ENCODE results near the gene ZNF280A. TPM values are rescaled to one million over a fixed set of nuclear protein-coding genes. Genes with fewer than 3 reads are reported as not detected.

ZNF280A gene
- total and polyA plus RNA-seq, 2 donors (not counting 3 experiments of a cell fraction or from before 2014, with no cell fraction given) = 0.15 TPM; not detected in 1

- Histone ChIP-seq H2AFZ (ENCODE audit: low read depth, low read length) (no peak overlapping the region), H3K4me3 (replicated peaks in 1 of 3; ENCODE audit: insufficient read depth in 1 of 3, low read depth in 1 of 3, low read length in 3 of 3) (no peak overlapping the region), H3K4me1 (ENCODE audit: control insufficient read depth, extremely low read depth, insufficient read depth, low read length) (no peaks in the 10 kb centered on the region), H3K9ac (replicated peaks; ENCODE audit: extremely low read depth, insufficient read depth, low read length) (no peak overlapping the region), H3K4me2 (ENCODE audit: insufficient read depth, low read length) (no peak overlapping the region), H3K9me1 (replicated peaks; ENCODE audit: control insufficient read depth, extremely low read depth, insufficient read depth, low read length) (no peaks in the 10 kb centered on the region), H3K36me3 (ENCODE audit: control insufficient read depth in 2 of 2, extremely low read depth in 1 of 2, insufficient read depth in 2 of 2, low read length in 2 of 2) (no peaks in the 10 kb centered on the region), H3K27ac (ENCODE audit: insufficient read depth, low read depth, low read length) (no peak overlapping the region), H4K20me1 (replicated peaks; ENCODE audit: control insufficient read depth, extremely low read depth, insufficient read depth, low read length) (no peaks in the 10 kb centered on the region), H3K9me3 (replicated peaks; ENCODE audit: control insufficient read depth, insufficient read depth, low read length) (no peaks in the 10 kb centered on the region), H3K27me3 (ENCODE audit: control insufficient read depth in 2 of 2, insufficient read depth in 2 of 2, low read length in 2 of 2) (peaks cover 0 to 4% of the 10 kb centered on the region in 2 experiments), H3K79me2 (ENCODE audit: control insufficient read depth, insufficient read depth, low read length) (no peaks in the 10 kb centered on the region)
- no TSS peak for BruUV-seq (replicated peaks)
- DNase-seq (ENCODE audit: low read depth, low spot score) (no peak), FAIRE-seq (no peak)
- intact Hi-C loops (cut with micrococcal nuclease) = no loop called here
- TF ChIP-seq JUN (IDR thresholded peaks at IDR 0.05; ENCODE audit: borderline replicate concordance, insufficient read depth, insufficient read length, low read depth) = no peak
- TF ChIP-seq CTCF (IDR thresholded peaks at IDR 0.05; ENCODE audit: extremely low read depth in 1 of 2, insufficient read depth in 1 of 2, low read depth in 1 of 2, low read length in 2 of 2) = no peak
- TF ChIP-seq, protein P1, sequence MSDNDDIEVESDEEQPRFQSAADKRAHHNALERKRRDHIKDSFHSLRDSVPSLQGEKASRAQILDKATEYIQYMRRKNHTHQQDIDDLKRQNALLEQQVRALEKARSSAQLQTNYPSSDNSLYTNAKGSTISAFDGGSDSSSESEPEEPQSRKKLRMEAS (IDR thresholded peaks at IDR 0.05; ENCODE audit: insufficient read depth, insufficient read length) = no peak
- TF ChIP-seq MYC (IDR thresholded peaks at IDR 0.05; ENCODE audit: low read depth, low read length) = no peak
- TF ChIP-seq POLR2A (IDR thresholded peaks at IDR 0.05; ENCODE audit: low read depth, low read length) = no peak
- no peak for TF ChIP-seq GATA2 (IDR thresholded peaks at IDR 0.05; ENCODE audit: insufficient read depth, insufficient read length, low read depth, low read length)
- TF ChIP-seq POLR2AphosphoS5 (IDR thresholded peaks at IDR 0.05; ENCODE audit: insufficient read depth, low read depth, low read length) = no peak
- no peak for TF ChIP-seq EZH2 (IDR thresholded peaks at IDR 0.05; ENCODE audit: borderline replicate concordance, low read depth, low read length, severe bottlenecking)
- no peak for TF ChIP-seq FOS (IDR thresholded peaks at IDR 0.05; ENCODE audit: borderline replicate concordance, insufficient read depth, low read length)
- POLR2A ChIA-PET = no interaction called here
- dilution Hi-C loops (cut with MboI; ENCODE audit: extremely low pct_ligation_motif_present, low sequenced_read_pairs) = no loop called here
- CTCF ChIA-PET = no interaction called here
Measured at GRCh38 chr22:22556995-22557925, 37.2 kb upstream of the ZNF280A start.
